C4-2B (cell line): ENCODE measurements around the gene SLC30A1.

Experiments
- ZFX ChIP-seq: fragments of 450-650 bp; IDR thresholded peaks from 2 replicates; pipeline ENCODE4 v1.6.1; 2017
- TF ChIP-seq, protein P1 (sequence below): fragments of 450-650 bp; conservative IDR thresholded peaks from 2 replicates; pipeline ENCODE4 v1.5.1; 2017; ENCODE audit warnings: mild to moderate bottlenecking

DNA sequence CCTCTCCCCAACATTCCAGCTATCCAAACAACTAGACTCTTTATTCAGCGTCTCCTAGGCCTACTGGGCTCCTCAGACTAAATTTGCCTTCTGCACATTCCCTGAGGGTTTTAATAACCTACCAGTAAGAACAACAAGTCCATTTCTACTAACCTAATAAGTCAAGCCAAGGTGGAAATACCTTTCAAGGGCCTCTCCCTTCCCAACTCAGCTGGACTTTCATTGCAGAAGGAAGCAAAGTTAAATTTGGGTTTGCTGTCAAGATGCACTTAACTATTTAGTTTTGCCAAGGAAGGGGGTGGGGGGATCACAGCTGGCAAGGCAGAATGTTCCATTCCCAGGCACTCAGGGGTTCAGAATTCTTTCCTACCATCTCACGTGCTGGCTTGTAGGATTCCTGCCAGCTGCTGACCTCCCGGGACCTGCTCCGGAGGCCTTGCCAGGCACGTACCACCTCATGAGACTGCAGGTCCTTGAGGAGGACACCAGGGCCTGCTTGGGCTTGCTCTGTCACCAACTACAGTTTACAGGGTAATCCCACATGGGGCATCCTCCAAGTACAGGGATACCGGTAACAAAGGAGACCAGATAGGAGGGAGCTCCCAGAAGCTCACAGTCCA lies 29.8 kb downstream of the SLC30A1 start:
- TF ChIP-seq, protein P1, sequence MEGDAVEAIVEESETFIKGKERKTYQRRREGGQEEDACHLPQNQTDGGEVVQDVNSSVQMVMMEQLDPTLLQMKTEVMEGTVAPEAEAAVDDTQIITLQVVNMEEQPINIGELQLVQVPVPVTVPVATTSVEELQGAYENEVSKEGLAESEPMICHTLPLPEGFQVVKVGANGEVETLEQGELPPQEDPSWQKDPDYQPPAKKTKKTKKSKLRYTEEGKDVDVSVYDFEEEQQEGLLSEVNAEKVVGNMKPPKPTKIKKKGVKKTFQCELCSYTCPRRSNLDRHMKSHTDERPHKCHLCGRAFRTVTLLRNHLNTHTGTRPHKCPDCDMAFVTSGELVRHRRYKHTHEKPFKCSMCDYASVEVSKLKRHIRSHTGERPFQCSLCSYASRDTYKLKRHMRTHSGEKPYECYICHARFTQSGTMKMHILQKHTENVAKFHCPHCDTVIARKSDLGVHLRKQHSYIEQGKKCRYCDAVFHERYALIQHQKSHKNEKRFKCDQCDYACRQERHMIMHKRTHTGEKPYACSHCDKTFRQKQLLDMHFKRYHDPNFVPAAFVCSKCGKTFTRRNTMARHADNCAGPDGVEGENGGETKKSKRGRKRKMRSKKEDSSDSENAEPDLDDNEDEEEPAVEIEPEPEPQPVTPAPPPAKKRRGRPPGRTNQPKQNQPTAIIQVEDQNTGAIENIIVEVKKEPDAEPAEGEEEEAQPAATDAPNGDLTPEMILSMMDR: no peak
- no peak for TF ChIP-seq ZFX
